ENCODE data around the gene B3GNT7. TPM values are rescaled to one million over a fixed set of nuclear protein-coding genes. Genes with fewer than 3 reads are reported as not detected.
"Not testable (repeated sequence)": the region's sequence is repeated elsewhere in the genome, so short reads cannot be mapped to it uniquely, and the experiment has no call there.

B3GNT7 gene
- total RNA-seq, 4 donors from 2014 or later, result 3.0 to 5.7 (median 3.6) TPM

- H3K4me3 ChIP-seq, result no peak overlapping the region
- no peak for ATAC-seq
- peaks cover 0 to 6% (median 0%) of the 10 kb centered on the region in 3 donors for H3K9me3 ChIP-seq
- no peaks in the 10 kb centered on the region for H3K36me3 ChIP-seq
- H3K27me3 ChIP-seq, result no peaks in the 10 kb centered on the region
- WGBS, 2 donors (ENCODE audit: low coverage in 1 of 2), result 81 to 84% methylated on average over 3 of the region's 3 CpGs
- no peaks in the 10 kb centered on the region for H3K4me1 ChIP-seq
- no peak overlapping the region for H3K27ac ChIP-seq
- no peak for TF ChIP-seq EP300 (IDR thresholded peaks at IDR 0.05)
- TF ChIP-seq POLR2A (IDR thresholded peaks at IDR 0.05), result no peak
- no peak for TF ChIP-seq CTCF (IDR thresholded peaks at IDR 0.05)
- TF ChIP-seq POLR2AphosphoS5 (IDR thresholded peaks at IDR 0.05), result no peak
Observed at GRCh38 chr2:231429901-231430300, 34.4 kb downstream of the B3GNT7 start.

GRCh38 chr2:231430437-231430836, 34.9 kb downstream of the B3GNT7 start:
- not testable (repeated sequence) for H3K27ac ChIP-seq, H3K9me3 ChIP-seq, H3K4me1 ChIP-seq, H3K36me3 ChIP-seq, H3K27me3 ChIP-seq, H3K4me3 ChIP-seq, ATAC-seq
- WGBS, 2 donors (ENCODE audit: low coverage in 1 of 2), result 93 to 100% methylated on average over 4 of the region's 4 CpGs

- H3K4me1 ChIP-seq, result no peaks in the 10 kb centered on the region
- no peak overlapping the region for H3K4me3 ChIP-seq
- 78 to 96% methylated on average over 4 of the region's 4 CpGs for WGBS, 2 donors (ENCODE audit: low coverage in 1 of 2)
- ATAC-seq, result no peak
- no peak for TF ChIP-seq EP300 (IDR thresholded peaks at IDR 0.05)
- no peak for TF ChIP-seq POLR2A (IDR thresholded peaks at IDR 0.05)
- TF ChIP-seq CTCF (IDR thresholded peaks at IDR 0.05), result no peak
- TF ChIP-seq POLR2AphosphoS5 (IDR thresholded peaks at IDR 0.05), result no peak
- H3K27me3 ChIP-seq, result no peaks in the 10 kb centered on the region
- H3K36me3 ChIP-seq, result no peaks in the 10 kb centered on the region
- H3K27ac ChIP-seq, result no peak overlapping the region
- H3K9me3 ChIP-seq, result peaks cover 0 to 6% (median 0%) of the 10 kb centered on the region in 3 donors
Observed at GRCh38 chr2:231431606-231432005, 36.1 kb downstream of the B3GNT7 start.

GRCh38 chr2:231433990-231434389, 38.5 kb downstream of the B3GNT7 start:
- H3K4me3 ChIP-seq, result no peak overlapping the region
- 79 to 87% methylated on average over 8 of the region's 8 CpGs for WGBS, 2 donors (ENCODE audit: low coverage in 1 of 2)
- no peak overlapping the region for H3K27ac ChIP-seq
- no peak for ATAC-seq
- H3K4me1 ChIP-seq, result no peaks in the 10 kb centered on the region
- H3K27me3 ChIP-seq, result no peaks in the 10 kb centered on the region
- H3K36me3 ChIP-seq, result no peaks in the 10 kb centered on the region
- TF ChIP-seq POLR2AphosphoS5 (IDR thresholded peaks at IDR 0.05), result no peak
- TF ChIP-seq EP300 (IDR thresholded peaks at IDR 0.05), result no peak
- TF ChIP-seq POLR2A (IDR thresholded peaks at IDR 0.05), result no peak
- no peak for TF ChIP-seq CTCF (IDR thresholded peaks at IDR 0.05)
- H3K9me3 ChIP-seq, result peaks cover 0 to 6% (median 0%) of the 10 kb centered on the region in 3 donors

GRCh38 chr2:231436957-231437356, 41.4 kb downstream of the B3GNT7 start:
- 33 to 78% methylated on average over 1 to 4 of the region's 13 CpGs for WGBS, 2 donors (ENCODE audit: low coverage in 1 of 2)
- Histone ChIP-seq H3K9me3 (peaks cover 0 to under 1% (median 0%) of the 10 kb centered on the region in 3 donors), H3K4me3 (no peak overlapping the region), H3K36me3 (no peaks in the 10 kb centered on the region), H3K27me3 (no peaks in the 10 kb centered on the region), H3K4me1 (no peaks in the 10 kb centered on the region), H3K27ac (no peak overlapping the region)
- TF ChIP-seq CTCF (IDR thresholded peaks at IDR 0.05), result no peak
- no peak for TF ChIP-seq POLR2AphosphoS5 (IDR thresholded peaks at IDR 0.05)
- TF ChIP-seq EP300 (IDR thresholded peaks at IDR 0.05), result no peak
- TF ChIP-seq POLR2A (IDR thresholded peaks at IDR 0.05), result no peak
- no peak for ATAC-seq
